Esophagus muscularis mucosa (tissue), 4 donors: ENCODE results near the gene SP110. TPM values are rescaled to one million over a fixed set of nuclear protein-coding genes. Genes with fewer than 3 reads are reported as not detected.
A peak's percentile ranks its signal among the peaks of the same experiment; 100 is the strongest.
"Not testable (repeated sequence)": the region's sequence is repeated elsewhere in the genome, so short reads cannot be mapped to it uniquely, and the experiment has no call there.

Source experiments
- DNase-seq: peaks from one replicate; pipeline ENCODE4 v3.0.0-alpha.2; 2017; ENCODE audit errors: extremely low spot score
- H3K27ac ChIP-seq, 4 donors: fragments of 200-600 bp; sonication (generic); replicated peaks in 1 of 4; 1 replicate in 3 of 4; 2 replicates in 1 of 4; pipeline ENCODE4 v1.5.1; 2016 to 2019; ENCODE audit warnings: mild to moderate bottlenecking in 1 of 4
- H3K27me3 ChIP-seq, 4 donors: fragments of 200-600 bp; sonication (generic); one replicate each; pipeline versions ENCODE4 v1.5.1 to v1.6.0; 2016 to 2019
- H3K36me3 ChIP-seq, 4 donors: fragments of 200-600 bp; sonication (generic); one replicate each; pipeline ENCODE4 v1.5.1; 2016 to 2019
- H3K4me1 ChIP-seq, 4 donors: fragments of 200-600 bp; sonication (generic); one replicate each; pipeline ENCODE4 v1.5.1; 2016 to 2019
- H3K4me3 ChIP-seq, 4 donors: fragments of 200-600 bp; sonication (generic); 1 replicate in 2 of 4; 2 replicates in 2 of 4; pipeline ENCODE4 v1.5.1; 2016 to 2019; ENCODE audit warnings: mild to moderate bottlenecking in 4 of 4, moderate library complexity in 1 of 4
- H3K9me3 ChIP-seq, 4 donors: fragments of 200-600 bp; sonication (generic); 1 replicate in 3 of 4; 2 replicates in 1 of 4; pipeline ENCODE4 v1.5.1; 2016 to 2019
- EP300 ChIP-seq: sonication (generic); formaldehyde crosslinking; IDR thresholded peaks from one replicate; pipeline ENCODE4 v1.6.1; 2017; ENCODE audit warnings: antibody characterized with exemption
- POLR2A ChIP-seq: fragments of 450-650 bp; IDR thresholded peaks from one replicate; pipeline ENCODE4 v1.6.1; 2017; ENCODE audit warnings: antibody characterized with exemption, moderate library complexity, mild to moderate bottlenecking, low read depth
- WGBS: methylation state at CpG from one replicate; pipeline ENCODE4 v1.1.5; 2018; 5-methylcytosine and 5-hydroxymethylcytosine counted together
- intact Hi-C: fragments of 100-400 bp; cut with DNase I; formaldehyde crosslinking; loops from one replicate; pipeline ENCODE4 v1.15.1; 2023
- total RNA-seq, 4 donors: library from RNA; depleted of rRNA; stranded (reverse); fragments of >200 nt; gene quantifications; one replicate each; pipeline versions ENCODE4 v1.1.0 to v1.2.1, GENCODE V29; 2016

The SP110 gene
- total RNA-seq, 4 donors from 2014 or later = 14.5 to 24.9 (median 18.8) TPM

DNA sequence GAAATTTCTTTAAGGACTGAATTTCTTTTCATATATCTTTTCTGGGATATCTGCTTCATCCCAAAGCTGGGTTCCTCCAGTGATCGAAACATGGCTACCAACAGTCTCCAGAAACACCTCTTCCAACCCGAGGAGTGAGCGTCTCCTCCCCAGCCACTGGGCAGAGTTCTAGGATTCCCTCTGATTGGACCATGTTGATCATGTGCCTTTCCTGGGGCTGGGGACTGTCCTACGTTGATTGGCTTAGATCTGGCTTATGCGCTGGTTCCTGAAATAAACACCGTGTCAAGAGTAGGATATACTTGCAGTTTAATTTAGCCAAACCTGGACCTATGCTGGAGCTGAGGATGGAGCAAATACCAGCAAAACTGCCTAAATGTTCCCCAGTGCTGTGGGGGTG lies 95.5 kb downstream of the SP110 start:
- intact Hi-C loops = no loop called here
- DNase-seq = peak; percentile 31
- no peak overlapping the region for H3K27ac ChIP-seq
- 80% methylated on average over 6 of the region's 6 CpGs for WGBS
- H3K4me3 ChIP-seq = no peak overlapping the region
- H3K4me1 ChIP-seq = peaks cover 8 to 12% (median 11%) of the 10 kb centered on the region in 4 donors
- H3K9me3 ChIP-seq = peaks cover 0 to 3% (median 0%) of the 10 kb centered on the region in 4 donors
- H3K36me3 ChIP-seq = no peaks in the 10 kb centered on the region
- TF ChIP-seq EP300 (no peak), POLR2A (no peak)
- no peaks in the 10 kb centered on the region for H3K27me3 ChIP-seq

GRCh38 chr2:230120376-230120775 lies 99.4 kb downstream of the SP110 start:
- H3K27me3 ChIP-seq, H3K9me3 ChIP-seq, intact Hi-C loops, H3K4me1 ChIP-seq, H3K36me3 ChIP-seq, H3K27ac ChIP-seq, H3K4me3 ChIP-seq: not testable (repeated sequence)
- peak; percentile 57 for DNase-seq
- 90% methylated on average over 2 of the region's 2 CpGs for WGBS

DNA sequence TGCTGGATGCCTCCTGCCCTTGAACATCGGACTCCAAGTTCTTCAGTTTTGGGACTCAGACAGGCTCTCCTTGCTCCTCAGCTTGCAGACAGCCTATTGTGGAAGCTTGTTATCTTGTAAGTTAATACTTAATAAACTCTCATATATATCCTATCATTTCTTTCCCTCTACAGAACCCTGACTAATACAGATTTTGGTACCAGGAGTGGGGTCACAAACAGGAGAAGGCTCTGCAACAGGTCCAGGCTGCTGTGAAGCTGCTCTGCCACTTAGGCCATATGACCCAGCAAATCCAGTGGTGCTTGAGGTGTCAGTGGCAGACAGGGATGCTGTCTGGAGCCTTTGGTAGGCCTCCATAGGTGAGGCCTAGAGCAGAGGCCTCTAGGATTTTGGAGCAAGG lies 100.0 kb downstream of the SP110 start:
- DNase-seq = peak; percentile 24
- H3K4me3 ChIP-seq, H3K9me3 ChIP-seq, H3K36me3 ChIP-seq, intact Hi-C loops, H3K4me1 ChIP-seq, H3K27ac ChIP-seq, H3K27me3 ChIP-seq: not testable (repeated sequence)
- 100% methylated on average over 1 of the region's 1 CpG for WGBS

Other genes with a start within 250 kb of the SP110 start
- 1 to 10 TPM; 1.7 to 2.8 (median 2.3) TPM for gene SLC16A14, start 151.1 kb downstream of the SP110 start, total RNA-seq
- gene SP140, start 5.8 kb upstream of the SP110 start, total RNA-seq = 1 to 10 TPM in 2 of 4 donors, under 1 TPM in 1, not detected in 1; 0.65 to 2.5 (median 2.5) TPM
- 1 to 10 TPM; 4.4 to 8.3 (median 6.8) TPM for gene SP140L, start 107.2 kb upstream of the SP110 start, total RNA-seq
- gene SP100, start 196.2 kb upstream of the SP110 start, total RNA-seq = 10 to 100 TPM; 83.8 to 95.5 (median 92.1) TPM